ENCODE data around the gene ELFN2.

Gene ELFN2

GRCh38 chr22:37376643-37377042 is 50.6 kb downstream of the ELFN2 start:
- Histone ChIP-seq H3K9me2 (replicated peaks; ENCODE audit: control insufficient read depth, low read length) (no peaks in the 10 kb centered on the region), H4K20me1 (ENCODE audit: control insufficient read depth, insufficient read depth, low read depth, low read length) (no peaks in the 10 kb centered on the region), H3K4me1 (ENCODE audit: control insufficient read depth, low read length) (peaks cover 46% of the 10 kb centered on the region), H3K4me3 (ENCODE audit: low read length) (no peak overlapping the region), H3K27ac (ENCODE audit: low read depth, low read length) (no peak overlapping the region), H3K36me3 (ENCODE audit: control insufficient read depth, low read length) (no peaks in the 10 kb centered on the region), H3K27me3 (ENCODE audit: control insufficient read depth, low read length) (peaks cover 53% of the 10 kb centered on the region), H3K4me2 (ENCODE audit: low read length) (no peak overlapping the region), H3K9me3 (ENCODE audit: control insufficient read depth, insufficient read depth, low read length) (no peaks in the 10 kb centered on the region), H3K79me2 (ENCODE audit: control insufficient read depth, low read length) (no peaks in the 10 kb centered on the region), H3F3A (ENCODE audit: control insufficient read depth, insufficient read depth) (no peaks in the 10 kb centered on the region)
- no peak for TF ChIP-seq CTCF (IDR thresholded peaks at IDR 0.05; ENCODE audit: low read depth, low read length, poor library complexity, severe bottlenecking)
- TF ChIP-seq EZH2phosphoT487 (IDR thresholded peaks at IDR 0.05; ENCODE audit: borderline replicate concordance, low read length), result no peak

DNA sequence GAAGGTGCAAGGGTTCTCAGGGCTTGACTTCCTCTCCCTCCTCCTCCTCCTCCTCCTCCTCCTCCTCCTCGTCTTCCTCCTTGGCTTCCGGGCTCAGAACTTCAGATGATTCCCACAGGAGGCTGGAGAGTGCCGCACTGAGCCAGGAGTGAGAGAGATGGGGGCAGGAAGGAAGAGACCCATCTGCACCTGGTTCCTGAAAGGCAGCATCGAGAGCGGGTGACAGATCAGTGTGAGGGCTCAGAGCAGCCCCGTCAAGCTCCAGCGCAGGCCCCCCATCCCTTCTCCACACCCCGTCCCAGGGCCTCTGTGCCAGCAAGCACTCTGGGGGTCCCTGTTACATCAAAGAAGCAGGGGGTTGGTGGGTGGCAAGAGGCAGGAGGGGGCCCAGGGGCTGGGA is 51.5 kb downstream of the ELFN2 start:
- Histone ChIP-seq H3K27ac (ENCODE audit: low read depth, low read length) (no peak overlapping the region), H3K4me3 (ENCODE audit: low read length) (no peak overlapping the region)

DNA sequence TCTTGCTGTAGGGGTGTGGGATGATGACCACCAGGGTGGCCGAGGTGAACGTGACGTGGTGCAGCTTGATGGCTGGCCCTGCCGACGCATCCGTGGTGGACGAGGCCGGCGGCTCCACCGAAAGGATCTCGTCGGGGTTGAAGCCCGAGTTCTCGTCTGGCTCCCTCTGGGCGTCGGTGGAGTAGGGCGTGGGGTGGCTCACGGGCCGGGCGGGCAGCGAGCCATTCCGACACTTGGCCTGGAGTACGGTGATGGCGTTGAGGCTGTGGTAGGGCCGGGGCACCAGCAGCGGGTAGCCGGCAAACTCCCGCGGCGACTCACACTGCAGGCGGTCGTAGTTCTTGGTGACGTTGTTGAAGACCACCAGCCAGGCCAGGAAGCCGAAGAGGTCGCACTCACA is 52.7 kb downstream of the ELFN2 start:
- no peaks in the 10 kb centered on the region for H3K9me3 ChIP-seq (ENCODE audit: control insufficient read depth, insufficient read depth, low read length)
- no peaks in the 10 kb centered on the region for H3K79me2 ChIP-seq (ENCODE audit: control insufficient read depth, low read length)
- H3K4me2 ChIP-seq (ENCODE audit: low read length), result no peak overlapping the region
- H3K4me3 ChIP-seq (ENCODE audit: low read length), result no peak overlapping the region
- TF ChIP-seq CTCF (IDR thresholded peaks at IDR 0.05; ENCODE audit: low read depth, low read length, poor library complexity, severe bottlenecking) (no peak), EZH2phosphoT487 (IDR thresholded peaks at IDR 0.05; ENCODE audit: borderline replicate concordance, low read length) (no peak)
- H3K4me1 ChIP-seq (ENCODE audit: control insufficient read depth, low read length), result peaks cover 67% of the 10 kb centered on the region
- peaks cover 38% of the 10 kb centered on the region for H3K27me3 ChIP-seq (ENCODE audit: control insufficient read depth, low read length)
- no peaks in the 10 kb centered on the region for H3F3A ChIP-seq (ENCODE audit: control insufficient read depth, insufficient read depth)
- no peaks in the 10 kb centered on the region for H4K20me1 ChIP-seq (ENCODE audit: control insufficient read depth, insufficient read depth, low read depth, low read length)
- no peak overlapping the region for H3K27ac ChIP-seq (ENCODE audit: low read depth, low read length)
- no peaks in the 10 kb centered on the region for H3K9me2 ChIP-seq (replicated peaks; ENCODE audit: control insufficient read depth, low read length)
- no peaks in the 10 kb centered on the region for H3K36me3 ChIP-seq (ENCODE audit: control insufficient read depth, low read length)

More for the DNA sequence above, 51.5 kb downstream of the ELFN2 start:
- peaks cover 55% of the 10 kb centered on the region for H3K4me1 ChIP-seq (ENCODE audit: control insufficient read depth, low read length)
- H3F3A ChIP-seq (ENCODE audit: control insufficient read depth, insufficient read depth), result no peaks in the 10 kb centered on the region
- no peak overlapping the region for H3K4me2 ChIP-seq (ENCODE audit: low read length)
- H3K27me3 ChIP-seq (ENCODE audit: control insufficient read depth, low read length), result peaks cover 45% of the 10 kb centered on the region
- no peaks in the 10 kb centered on the region for H3K9me2 ChIP-seq (replicated peaks; ENCODE audit: control insufficient read depth, low read length)
- no peaks in the 10 kb centered on the region for H3K79me2 ChIP-seq (ENCODE audit: control insufficient read depth, low read length)
- no peaks in the 10 kb centered on the region for H4K20me1 ChIP-seq (ENCODE audit: control insufficient read depth, insufficient read depth, low read depth, low read length)
- TF ChIP-seq CTCF (IDR thresholded peaks at IDR 0.05; ENCODE audit: low read depth, low read length, poor library complexity, severe bottlenecking) (no peak), EZH2phosphoT487 (IDR thresholded peaks at IDR 0.05; ENCODE audit: borderline replicate concordance, low read length) (no peak)
- H3K9me3 ChIP-seq (ENCODE audit: control insufficient read depth, insufficient read depth, low read length), result no peaks in the 10 kb centered on the region
- H3K36me3 ChIP-seq (ENCODE audit: control insufficient read depth, low read length), result no peaks in the 10 kb centered on the region

DNA sequence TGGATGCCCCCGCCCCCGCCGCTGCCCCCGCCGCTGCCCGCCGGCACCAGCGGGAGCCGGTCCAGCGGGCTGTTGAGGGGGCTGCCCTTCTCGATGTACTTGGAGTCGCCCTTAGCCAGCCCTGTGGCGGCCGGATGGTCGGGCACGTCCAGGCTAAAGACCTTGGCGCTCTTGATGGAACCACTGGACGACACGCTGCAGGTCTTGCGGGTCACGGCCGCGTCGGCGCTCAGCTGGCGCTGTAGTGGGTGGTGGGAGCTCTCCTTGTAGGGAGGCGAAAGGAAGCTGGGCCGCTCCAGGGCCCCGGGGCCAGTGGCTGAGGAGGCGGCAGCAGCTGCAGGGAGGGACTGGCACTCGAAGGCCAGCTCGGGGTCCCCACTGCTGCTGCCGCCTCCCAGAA is 53.8 kb downstream of the ELFN2 start:
- Histone ChIP-seq H3K79me2 (ENCODE audit: control insufficient read depth, low read length) (no peaks in the 10 kb centered on the region), H3K27me3 (ENCODE audit: control insufficient read depth, low read length) (peaks cover 26% of the 10 kb centered on the region), H3K9me2 (replicated peaks; ENCODE audit: control insufficient read depth, low read length) (no peaks in the 10 kb centered on the region), H3K4me1 (ENCODE audit: control insufficient read depth, low read length) (peaks cover 67% of the 10 kb centered on the region), H4K20me1 (ENCODE audit: control insufficient read depth, insufficient read depth, low read depth, low read length) (no peaks in the 10 kb centered on the region), H3K36me3 (ENCODE audit: control insufficient read depth, low read length) (no peaks in the 10 kb centered on the region), H3K9me3 (ENCODE audit: control insufficient read depth, insufficient read depth, low read length) (no peaks in the 10 kb centered on the region), H3K4me3 (ENCODE audit: low read length) (no peak overlapping the region), H3K27ac (ENCODE audit: low read depth, low read length) (no peak overlapping the region), H3K4me2 (ENCODE audit: low read length) (no peak overlapping the region), H3F3A (ENCODE audit: control insufficient read depth, insufficient read depth) (no peaks in the 10 kb centered on the region)
- TF ChIP-seq EZH2phosphoT487 (IDR thresholded peaks at IDR 0.05; ENCODE audit: borderline replicate concordance, low read length), result no peak
- TF ChIP-seq CTCF (IDR thresholded peaks at IDR 0.05; ENCODE audit: low read depth, low read length, poor library complexity, severe bottlenecking), result no peak

Data from DOHH2 (cell line).